ENCODE data around the gene CCDC167.

Gene CCDC167

DNA sequence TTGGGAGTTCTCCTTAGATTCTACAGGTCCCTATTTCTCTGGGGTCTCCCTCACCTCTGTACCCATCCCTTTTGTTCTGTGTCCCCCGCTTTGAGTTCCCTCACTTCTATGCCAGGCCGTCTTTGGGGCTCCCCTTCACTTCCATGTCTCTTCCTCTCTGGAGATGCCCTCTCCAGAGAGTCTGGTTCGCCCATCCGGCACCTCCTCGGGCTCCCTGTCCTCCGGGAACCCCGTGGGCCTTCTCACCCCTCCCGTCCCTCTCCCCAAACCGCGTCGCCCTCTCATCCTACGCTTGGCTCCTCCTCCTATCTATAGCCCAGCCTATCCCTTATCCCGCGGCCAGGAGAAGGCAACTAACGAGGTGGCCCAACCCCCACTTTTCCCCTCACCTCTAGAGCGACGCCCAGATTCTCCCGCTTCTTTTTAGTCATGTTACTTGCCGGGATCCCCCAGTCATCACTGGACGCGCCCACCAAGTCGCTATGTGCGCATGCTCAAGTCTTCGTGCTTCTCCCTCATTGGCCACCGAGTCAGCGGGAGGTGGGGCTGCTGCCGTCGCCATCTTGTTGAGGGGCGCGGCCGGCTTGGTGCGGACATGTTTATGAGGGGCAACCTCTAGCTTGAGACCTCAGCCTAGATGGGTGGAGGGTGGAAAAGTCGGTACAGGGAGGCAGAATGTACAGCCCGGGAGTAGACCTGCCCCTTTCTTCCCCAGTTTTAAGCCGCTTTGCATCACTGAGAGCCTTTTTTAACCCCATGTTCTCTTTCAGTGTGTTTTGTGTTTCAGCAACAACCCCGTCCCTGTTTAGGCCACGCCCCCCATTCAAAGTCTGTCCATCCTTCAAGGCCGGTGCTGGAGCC is at the start of gene CCDC167:
Gene CCDC167, minus strand, starts transcription at position 461 of the 861 bp plus-strand sequence. Its CDS starts 30 bp downstream, at position 431.
- DNase-seq: peak; percentile 100

DNA sequence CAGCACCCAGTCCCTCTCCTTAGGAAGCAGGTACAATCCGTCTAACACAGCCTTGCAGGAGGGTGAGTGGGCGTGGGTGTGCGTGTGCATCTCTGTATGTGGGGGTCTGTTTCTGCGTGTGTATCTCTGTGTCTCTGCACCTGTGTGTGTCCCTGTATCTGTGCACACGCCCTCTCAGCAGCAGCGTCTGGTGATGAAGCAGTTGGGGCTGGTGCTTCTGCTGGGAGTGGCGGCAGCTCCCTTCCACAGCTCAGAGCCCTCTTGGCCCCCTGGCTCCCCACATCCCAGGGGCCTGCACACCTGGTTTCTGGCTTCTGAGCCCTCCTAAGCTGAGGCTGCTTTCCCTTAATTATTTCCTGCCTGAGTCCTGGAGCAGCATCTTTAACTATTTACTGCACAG is 49.5 kb upstream of the CCDC167 start:
- DNase-seq: no peak

DNA sequence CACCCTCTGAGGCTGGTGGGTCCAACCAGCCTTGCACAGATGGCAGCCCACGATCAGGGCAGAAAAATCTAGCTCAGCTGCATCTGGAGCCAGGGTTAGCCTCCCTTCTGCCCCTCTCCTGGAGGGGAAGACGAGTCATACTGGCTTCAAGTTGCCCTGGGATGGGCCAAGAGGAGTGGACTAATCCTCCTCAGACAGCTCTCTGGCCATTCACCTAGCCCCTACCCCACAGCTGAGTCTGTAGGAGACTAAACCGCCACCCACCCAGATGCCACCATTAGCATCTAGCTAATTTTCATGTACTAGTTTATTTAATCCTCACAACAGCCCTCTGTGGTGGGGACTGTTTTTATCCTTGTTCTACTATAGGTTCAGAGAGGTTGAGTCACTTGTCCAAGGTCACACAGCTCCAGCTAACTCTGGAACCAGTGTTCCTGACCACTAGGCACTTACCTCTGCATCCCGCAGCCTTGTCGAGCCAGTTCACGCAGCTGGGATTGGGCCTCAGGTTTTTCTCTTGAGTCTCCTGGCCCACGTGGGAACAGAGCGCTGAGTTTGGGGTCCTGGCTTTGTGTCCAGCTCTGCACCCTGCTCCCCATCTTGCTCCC is 48.5 kb upstream of the CCDC167 start:
- DNase-seq: no peak

DNA sequence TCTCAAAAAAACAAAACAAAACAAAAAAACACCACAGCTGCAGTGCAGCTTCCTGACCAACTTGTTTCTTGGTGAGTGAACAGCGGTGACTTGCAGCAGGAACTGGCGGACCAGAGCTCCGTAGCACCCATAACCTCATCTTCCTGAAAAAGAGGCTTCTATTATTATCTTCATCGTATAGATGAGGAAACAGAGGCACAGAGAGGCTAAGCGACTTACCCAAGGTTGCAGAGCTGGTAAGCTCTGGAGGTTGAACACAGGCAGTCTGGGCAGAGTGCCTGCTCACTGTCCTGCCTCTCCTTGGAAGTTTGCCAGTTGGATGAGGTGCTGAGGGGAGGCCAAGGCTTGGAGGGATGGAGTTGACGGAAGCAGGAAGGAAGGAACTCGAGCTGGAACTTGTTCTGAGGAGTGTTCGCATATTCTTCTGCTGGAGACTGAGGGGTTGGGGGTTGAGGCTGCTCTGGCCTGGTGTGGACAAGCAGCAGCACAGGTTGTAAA is 47.9 kb upstream of the CCDC167 start:
- DNase-seq: peak; percentile 85

DNA sequence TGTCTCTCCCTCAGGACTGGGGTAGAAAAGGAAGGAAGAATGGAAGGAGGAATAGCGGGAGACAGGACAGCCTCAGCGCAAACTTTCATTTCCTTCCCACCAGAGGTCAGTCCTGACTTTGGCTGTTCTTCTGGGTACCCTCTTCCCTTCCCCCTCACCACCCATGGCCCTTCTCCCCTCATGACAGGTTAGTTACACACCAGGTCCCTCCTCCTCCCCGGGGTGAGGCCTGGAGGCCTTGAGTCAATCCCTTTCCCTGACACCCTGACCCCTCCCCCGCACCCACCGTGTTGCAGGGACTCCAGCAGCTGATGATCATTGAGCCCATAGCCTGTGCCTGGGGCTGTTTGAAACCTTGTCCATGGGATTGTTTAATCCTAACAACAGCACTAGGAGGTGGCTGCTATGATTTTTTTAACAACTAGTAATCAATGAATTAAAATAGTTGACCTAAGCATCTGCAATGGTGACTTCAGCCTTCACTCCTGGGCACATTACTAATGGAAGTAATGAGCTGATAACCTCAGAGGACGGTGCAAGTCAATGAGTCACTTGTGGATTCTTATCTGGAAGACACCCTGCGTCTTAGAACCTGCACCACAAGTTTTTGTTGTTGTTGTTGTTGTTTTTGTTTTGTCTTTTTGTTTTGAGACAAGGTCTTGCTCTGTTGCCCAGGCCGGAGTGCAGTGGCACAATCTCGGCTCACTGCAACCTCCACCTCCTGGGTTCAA is 46.6 kb upstream of the CCDC167 start:
- DNase-seq: peak; percentile 28

DNA sequence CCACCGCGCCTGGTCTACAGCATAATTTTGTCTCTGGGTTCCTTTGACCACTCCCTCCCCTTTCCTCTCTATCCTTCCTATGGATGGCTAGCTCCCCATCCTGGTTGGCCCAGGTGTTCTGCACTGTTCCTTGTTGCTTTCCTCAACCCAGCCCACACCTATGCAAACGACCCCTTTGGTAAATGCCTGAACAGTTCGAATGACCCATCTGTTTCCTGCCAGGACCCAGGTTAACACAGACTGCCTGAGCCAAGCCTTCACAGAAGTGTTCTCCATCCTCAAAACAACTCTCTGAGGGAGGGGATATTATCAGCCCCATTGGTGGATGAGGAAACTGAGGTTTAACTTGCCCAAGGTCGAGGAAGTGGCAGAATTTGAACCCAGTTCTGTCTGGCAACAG is 44.8 kb upstream of the CCDC167 start:
- peak; percentile 46 for DNase-seq

DNA sequence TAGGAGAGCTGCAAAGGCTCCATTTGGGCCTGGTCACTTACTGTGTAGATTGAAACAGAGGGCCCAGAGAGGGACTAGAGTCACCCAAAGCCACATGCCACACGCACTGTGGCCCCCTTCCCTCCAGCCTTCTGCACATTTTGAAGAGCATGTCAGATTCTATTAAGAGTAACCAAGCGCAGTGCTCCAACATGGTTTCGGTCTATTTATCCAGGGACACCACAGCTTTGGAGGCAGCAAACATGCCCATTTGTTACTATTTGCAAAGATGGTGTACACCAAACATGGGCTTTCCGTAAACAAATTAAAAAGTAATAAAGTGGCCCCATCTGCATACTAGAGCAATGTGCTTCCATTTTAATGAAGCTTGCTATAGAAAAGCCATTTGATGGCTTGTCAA is 43.7 kb upstream of the CCDC167 start:
- no peak for DNase-seq

DNA sequence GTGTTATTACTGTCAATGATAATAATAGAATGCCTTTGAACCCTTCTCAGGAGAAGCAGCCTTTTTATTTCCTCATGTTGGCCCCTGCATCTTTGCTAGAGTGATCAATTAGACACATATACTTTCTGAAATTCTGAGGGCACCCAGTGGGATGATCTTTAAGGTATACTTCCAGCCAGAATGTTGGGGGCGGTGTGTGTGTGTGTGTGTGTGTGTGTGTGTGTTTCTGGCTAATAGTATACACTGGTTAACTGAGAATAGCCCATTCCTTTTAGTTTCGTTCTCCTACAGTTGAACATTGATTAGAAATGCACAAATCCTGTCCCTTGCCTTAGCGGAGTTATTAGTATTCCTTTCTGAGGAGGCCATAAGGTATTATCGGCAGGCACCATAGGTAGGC is 41.7 kb upstream of the CCDC167 start:
- no peak for DNase-seq

DNA sequence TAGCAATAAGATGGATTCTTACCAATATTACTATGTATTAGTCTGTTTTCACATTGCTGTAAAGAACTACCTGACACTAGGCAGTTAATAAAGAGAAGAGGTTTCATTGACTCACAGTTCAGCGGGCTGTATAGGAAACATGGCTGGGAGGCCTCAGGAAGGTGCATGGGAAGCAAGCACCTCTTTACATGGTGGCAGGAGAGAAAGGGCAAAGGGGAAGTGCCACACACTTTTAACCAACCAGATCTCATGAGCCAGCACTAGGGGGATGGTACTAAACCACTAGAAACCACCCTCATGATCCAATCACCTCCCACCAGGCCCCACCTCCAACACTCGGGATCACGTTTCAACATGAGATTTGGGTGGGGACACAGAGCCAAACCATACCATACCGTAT is 40.7 kb upstream of the CCDC167 start:
- peak; percentile 25 for DNase-seq

DNA sequence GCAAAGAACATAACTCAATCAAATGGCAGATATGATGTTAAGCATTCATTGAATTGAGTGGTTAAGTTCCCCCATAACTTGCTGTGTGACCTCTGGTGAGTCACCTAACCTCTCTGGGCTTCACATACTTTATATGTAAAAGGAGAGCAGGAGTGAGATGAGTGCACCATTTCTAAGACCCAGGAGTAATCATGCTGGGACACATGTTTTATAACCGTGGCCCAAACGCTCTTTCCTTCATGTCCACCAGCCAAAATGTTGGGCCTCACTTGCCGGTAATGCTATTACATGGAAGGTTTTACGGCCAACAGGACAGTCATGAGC is 40.3 kb upstream of the CCDC167 start:
- no peak for DNase-seq

DNA sequence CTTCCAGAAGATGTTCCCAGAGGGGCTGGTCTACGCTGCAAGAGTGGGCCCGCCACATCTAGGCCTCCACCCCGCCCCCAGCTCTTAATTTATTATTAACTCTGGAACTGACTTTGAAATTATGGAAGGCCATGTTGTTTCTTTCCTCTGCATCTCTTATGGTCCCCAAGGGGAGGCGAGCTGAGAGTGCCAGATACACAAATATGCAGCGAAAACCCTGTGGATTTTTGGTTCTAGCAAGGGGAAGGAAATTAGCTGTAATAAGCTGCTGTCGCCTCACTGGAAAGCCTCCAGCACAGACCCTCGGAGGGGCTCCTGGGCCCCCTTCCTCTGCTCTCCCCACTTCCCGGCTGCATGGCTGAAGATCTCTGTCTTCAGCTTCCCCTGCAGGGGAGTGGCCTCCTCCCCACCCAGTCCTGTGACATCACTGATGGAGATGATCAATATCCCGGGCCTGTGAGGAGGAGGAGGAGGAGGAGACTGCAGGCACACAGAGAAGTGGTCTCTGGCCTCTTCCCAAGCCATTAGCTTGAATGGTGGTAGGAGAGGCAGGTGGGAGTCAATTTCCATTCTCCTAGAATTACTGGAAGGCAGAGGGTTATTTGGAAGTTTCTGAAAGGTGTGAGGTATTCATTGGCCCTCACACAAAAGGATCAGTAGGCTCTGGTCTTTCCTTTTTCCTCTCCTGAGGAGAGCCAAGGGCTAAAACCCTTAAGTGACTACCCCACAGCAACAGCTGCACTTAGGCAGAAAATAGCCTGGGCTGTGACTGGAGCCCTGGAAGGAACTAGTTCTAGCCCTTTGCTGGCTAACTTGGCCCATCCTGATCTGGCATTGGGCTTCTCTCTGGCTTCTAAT is 39.7 kb upstream of the CCDC167 start:
- DNase-seq: no peak

DNA sequence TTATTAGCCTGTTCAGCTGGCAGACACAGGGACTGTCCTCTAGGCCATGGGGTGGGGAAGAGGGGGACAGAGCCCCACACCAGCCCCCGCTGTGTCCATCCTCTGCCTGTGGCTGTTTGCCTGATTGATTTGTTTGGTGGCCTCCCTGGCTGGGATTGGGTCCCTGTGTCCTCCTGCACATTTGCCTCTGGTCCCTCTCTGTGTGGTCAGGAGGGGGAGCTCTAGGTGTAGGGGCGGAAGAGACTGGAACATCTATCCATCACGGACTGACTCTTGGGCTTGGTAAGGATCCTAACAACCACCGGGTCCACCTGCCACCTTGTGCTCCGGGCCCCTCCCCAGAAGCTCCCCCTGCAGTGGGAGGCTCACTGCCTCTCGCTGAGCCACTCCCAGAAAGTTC is 38.4 kb upstream of the CCDC167 start:
- peak; percentile 52 for DNase-seq

DNA sequence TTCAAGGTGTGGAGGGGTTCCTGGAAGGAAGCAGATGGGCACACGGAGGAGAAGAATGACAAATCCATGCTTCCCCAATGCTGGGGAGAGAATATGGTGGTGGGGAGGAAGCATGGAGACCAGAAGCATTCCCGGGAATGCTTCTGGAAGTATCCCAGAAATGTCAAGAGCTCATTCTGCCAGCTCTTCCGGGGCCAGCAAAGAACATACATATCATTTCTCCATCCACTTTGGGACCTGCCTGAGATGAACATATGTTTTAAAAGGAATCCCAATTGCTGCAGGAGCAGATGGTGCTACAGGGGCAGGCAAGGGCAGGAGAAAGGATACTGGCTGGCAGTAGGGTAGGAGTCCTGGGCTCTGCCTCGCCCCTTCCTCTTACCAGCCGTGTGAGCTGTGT is 37.9 kb upstream of the CCDC167 start:
- DNase-seq: peak; percentile 66

DNA sequence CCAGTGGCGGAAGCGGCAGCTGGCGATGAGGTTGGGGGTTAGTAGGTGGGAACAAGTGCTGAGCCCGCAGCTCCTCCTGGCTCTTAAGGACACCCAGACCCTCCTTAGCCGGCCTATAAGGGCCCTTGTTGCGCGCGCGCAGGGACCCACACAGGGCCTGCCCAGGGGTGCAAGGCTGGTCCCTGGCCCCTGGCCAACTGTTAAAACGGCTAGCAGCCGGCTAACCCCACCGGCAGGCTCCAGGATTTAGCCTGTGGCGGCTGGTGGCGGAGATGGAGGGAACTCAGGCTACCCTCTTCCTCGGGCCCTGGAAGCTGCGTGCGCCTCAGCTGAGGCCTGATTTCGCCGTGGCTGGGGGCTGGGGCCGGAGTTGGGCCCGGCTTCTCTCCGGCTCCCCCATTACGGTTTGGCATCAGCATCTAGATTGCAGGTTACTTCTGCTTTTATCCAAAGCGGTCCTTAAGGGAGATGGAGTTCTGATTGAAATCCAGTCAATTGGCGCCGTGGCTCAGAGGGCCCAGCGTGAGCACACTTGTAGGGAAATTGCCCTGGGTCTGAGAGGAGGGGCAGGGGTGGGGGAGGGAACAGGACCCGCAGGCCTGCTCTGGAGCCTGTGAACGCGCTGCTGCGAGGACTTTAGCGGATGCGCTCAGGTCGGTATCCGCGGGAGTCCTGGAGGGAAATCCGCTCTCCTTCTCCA is 36.9 kb upstream of the CCDC167 start:
- DNase-seq: peak; percentile 82

DNA sequence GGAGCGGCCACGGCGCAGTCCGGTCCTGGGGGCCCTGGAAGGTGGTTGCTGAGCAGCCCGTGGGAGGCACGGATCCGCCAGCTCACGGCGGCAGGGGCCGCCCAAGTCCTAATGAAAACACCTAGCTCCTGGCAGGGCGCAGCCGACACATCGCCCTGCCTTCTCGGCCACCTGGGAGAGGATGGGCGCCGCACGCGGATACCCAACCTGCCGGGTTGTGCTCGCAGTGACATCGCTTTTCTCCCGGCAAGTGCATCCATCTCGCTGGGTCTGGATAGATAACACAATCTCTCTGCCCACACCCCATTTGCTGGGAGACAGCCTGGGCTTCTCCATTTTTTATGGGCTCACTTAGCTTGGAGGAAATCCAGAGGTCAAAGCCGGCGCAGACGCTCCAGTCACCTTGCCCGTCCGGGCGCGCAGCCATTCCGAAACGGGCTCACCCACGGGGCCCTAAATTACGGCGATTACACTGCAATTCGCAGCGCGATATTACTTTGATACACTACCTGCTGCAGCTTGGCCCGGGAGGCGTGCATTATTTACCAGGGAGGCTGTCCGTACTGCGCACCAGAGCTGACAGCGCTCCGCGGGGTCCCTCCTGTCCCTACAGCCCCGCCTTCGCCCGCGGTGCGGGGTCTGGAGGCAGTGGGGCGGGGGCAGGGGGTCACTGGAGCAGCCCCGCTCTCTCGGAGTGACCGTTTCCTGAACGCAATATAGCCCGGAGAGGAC is 36.2 kb upstream of the CCDC167 start:
- DNase-seq: peak; percentile 83

DNA sequence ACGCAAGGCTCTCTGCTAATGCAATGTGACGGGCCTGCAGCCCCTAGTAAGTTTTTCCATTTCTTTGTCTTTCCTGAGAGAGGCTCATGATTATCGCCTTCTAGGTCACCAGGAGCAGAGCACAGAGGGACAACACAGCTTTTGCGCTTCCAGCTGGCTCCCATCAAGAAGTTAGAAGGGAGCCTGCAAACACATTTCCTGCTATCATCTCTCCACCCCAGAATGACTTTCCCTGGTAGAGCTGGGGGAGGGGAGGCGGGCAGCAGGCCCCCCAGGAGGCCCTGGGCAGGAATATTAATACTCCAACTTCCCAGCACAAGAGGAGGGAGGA is 35.7 kb upstream of the CCDC167 start:
- DNase-seq: no peak

DNA sequence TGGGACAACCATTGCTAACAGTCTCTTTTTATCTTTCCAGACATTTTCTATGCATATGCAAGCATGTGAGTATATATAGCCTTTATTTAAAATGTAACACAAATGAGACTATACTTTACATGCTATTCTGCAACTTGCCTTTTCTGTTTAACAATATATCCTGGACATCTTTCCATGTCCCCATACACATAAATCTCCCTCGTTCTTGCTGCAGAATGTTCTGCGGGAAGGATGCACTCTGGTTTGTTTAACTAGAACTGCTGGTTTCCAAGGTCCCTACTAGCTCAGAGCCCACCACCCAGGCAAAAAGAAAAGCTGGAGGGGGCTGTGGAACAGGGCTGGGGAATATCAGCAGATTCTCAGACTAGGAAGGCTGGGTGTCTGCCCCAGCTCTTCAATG is 35.2 kb upstream of the CCDC167 start:
- DNase-seq: no peak

DNA sequence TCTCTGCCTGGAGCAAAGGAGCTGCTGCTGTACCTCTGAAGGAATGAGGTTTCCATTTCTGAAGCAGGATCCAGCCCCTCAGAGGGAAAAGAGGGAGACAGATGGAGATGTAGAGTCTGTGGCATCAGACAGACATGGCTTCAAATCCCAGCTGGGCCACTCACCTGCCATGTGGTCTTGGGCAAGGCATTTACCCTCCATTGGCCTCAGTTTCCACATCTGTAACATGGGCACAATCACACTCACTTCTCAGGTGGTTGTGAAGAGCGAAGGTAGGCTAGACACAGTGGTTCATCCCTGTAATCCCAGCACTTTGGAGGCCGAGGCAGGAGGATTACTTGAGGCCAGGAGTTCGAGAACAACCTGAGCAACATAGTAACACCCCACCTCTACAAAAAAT is 32.4 kb upstream of the CCDC167 start:
- no peak for DNase-seq

DNA sequence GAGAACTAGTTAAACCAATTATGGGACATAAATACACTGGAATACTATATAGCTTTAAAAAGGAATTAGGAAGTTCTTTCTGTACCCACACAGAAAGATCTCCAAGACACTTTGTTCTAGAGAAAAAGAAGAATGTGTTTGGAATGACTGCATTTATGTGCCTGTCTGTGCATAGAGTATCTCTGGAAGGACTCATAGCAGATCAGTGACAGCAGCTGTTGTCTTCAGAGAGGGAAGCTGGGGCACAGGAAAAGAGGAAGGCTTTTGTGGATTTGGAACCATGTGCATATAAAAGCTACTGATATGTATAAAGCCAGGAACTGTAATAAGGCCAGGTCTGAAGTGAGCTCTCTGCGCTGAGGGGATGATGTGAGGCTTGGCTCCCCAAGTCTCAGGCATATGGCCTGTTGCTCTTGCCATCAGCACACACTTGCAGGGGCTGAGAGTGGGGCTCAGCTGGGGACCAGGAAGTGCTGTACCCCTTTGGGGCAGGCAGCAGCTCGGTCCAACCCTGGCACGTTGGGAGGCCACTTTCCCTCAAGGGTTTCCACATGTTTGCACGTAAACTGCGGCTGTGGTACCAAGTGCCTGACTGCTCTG is 31.8 kb upstream of the CCDC167 start:
- DNase-seq: no peak

DNA sequence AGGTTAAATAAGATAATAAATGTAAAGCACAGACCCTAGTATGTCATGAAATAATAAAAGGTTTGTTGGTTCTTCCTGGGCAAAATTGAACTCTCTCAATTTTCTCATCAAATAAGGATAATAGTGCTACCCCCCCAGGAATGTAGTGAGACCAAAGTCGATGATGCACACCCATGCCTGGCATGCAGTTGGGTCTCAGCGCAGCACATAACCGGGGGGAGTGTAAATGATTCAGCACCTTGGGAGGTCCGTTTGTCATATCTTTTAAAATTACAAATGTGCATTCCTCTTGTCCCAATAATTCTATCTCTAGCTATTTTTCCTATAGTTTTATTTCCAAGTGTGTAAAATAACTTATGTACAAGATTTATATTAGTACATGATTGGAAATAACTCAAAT is 31.3 kb upstream of the CCDC167 start:
- no peak for DNase-seq

DNA sequence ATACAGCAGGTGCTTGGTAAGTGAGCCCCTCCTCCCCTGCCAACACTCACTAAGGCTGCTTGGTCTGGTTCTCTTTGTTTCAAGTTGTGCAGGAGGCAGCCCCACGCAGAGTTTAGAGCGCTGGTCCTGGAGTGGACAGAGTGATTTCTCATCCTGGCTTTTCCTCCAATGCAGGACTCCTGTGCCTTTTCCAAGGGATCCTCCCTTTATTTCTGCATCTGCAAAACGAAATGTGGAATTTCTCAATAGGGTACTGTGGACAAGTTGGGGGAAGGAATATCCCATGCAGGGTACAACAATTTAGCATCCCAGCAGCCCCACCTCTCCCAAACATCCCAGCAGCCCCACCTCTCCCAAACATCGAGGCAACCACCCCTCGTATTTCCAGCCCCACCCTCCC is 30.6 kb upstream of the CCDC167 start:
- DNase-seq: no peak

All from NCI-H69 (cell line).